Esophagus (tissue), 2 donors: ENCODE data around the gene MRPS31. TPM values are rescaled to one million over a fixed set of nuclear protein-coding genes. Genes with fewer than 3 reads are reported as not detected.

Source experiments
- H3K27ac ChIP-seq, 2 donors: one replicate each; pipeline ENCODE4 v1.5.1; 2013; ENCODE audit warnings: low read depth in 2 of 2, mild to moderate bottlenecking in 2 of 2, inconsistent platforms in 1 of 2, low read length in 1 of 2, moderate library complexity in 1 of 2
- H3K27me3 ChIP-seq, 2 donors: one replicate each; pipeline ENCODE4 v1.6.1; 2013; ENCODE audit warnings: low read length in 2 of 2, control low read depth in 1 of 2, mild to moderate bottlenecking in 1 of 2; ENCODE audit not compliant: insufficient read depth in 2 of 2, control insufficient read depth in 1 of 2
- H3K36me3 ChIP-seq, 2 donors: one replicate each; pipeline ENCODE4 v1.6.1; 2013; ENCODE audit warnings: low read length in 1 of 2; ENCODE audit not compliant: control insufficient read depth in 2 of 2, insufficient read depth in 2 of 2
- H3K4me1 ChIP-seq, 2 donors: one replicate each; pipeline ENCODE4 v1.6.1; 2013; ENCODE audit warnings: low read length in 1 of 2; ENCODE audit not compliant: control insufficient read depth in 2 of 2, insufficient read depth in 2 of 2
- H3K4me3 ChIP-seq, 2 donors: one replicate each; pipeline ENCODE4 v1.5.1; 2013; ENCODE audit warnings: low read length in 2 of 2, mild to moderate bottlenecking in 2 of 2, low read depth in 1 of 2, moderate library complexity in 1 of 2
- H3K9me3 ChIP-seq, 2 donors: one replicate each; pipeline ENCODE4 v1.6.1; 2013; ENCODE audit warnings: mild to moderate bottlenecking in 2 of 2, low read depth in 1 of 2, low read length in 1 of 2, moderate library complexity in 1 of 2; ENCODE audit not compliant: control insufficient read depth in 2 of 2, insufficient read depth in 1 of 2
- WGBS, 2 donors: extraction: QIAGEN DNeasy Blood & Tissue Kit; methylation state at CpG; one replicate each; pipeline ENCODE4 v1.1.7; 2013; 5-methylcytosine and 5-hydroxymethylcytosine counted together
- polyA plus RNA-seq, 2 donors: library from polyadenylated mRNA; stranded (reverse); fragments of 200-250 nt; gene quantifications; one replicate each; pipeline ENCODE4 v1.2.3, GENCODE V29; 2013
- donor health status: healthy with polysubstance abuse.
- donor health status: Bipolar disorder and iron deficiency.

Gene MRPS31
- polyA plus RNA-seq, 2 donors = 18.6 to 33.4 TPM

GRCh38 chr13:40803316-40803715 lies 32.3 kb upstream of the MRPS31 start:
- Histone ChIP-seq H3K27me3 (no peaks in the 10 kb centered on the region), H3K36me3 (peaks cover 11 to 17% of the 10 kb centered on the region in 2 donors)

DNA sequence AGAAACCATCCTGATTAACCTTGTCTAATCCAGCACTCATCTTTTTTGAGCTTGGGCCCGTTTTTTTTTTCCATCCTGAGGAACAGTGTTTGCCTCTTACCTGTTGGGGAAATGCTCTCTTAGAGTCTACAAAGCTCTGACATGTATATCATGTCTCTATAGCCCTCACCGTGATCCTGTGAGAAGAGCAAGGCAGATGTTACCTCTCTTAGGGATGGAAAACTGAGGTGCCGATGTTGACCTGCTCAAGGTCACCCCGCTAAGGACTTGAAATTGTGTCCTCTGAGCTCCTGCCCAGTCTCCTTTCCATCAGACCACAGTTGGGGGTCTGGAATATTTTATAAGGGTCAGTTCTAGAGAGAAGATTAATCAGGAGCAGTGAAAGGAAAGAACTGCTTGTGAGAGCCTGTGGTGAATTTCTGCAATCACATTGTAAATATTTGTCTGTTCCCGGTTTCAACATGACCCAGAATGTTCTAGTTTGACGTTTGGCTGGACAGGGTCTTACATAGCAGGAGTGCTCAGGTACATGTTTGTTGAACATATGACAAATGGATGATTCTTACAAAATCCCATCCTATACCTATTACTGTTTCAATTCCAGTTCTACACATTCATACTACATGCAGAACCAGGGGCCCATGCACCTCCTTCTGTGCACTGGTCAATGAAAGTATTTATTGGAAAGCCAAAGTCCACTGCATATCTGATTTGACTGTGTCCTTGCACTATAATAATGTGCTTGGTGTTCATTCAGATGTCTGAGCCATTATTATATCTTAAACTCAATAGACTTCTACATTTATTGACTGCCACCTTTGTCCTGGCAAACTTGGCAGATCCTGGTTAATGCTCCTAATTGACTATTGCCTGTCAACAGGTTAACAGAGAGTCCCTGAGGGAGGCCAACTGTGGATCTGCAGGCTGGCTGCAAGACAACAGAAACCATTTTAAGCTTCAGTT lies 30.5 kb upstream of the MRPS31 start:
- Histone ChIP-seq H3K9me3 (no peaks in the 10 kb centered on the region), H3K4me3 (no peak overlapping the region), H3K4me1 (no peaks in the 10 kb centered on the region), H3K27me3 (no peaks in the 10 kb centered on the region), H3K27ac (no peak overlapping the region), H3K36me3 (peaks cover 11 to 17% of the 10 kb centered on the region in 2 donors)
- 65 to 82% methylated on average over 6 of the region's 6 CpGs for whole genome bisulfite sequencing, 2 donors

More at GRCh38 chr13:40803316-40803715, 32.3 kb upstream of the MRPS31 start:
- H3K4me1 ChIP-seq = no peaks in the 10 kb centered on the region
- H3K27ac ChIP-seq = no peak overlapping the region
- H3K9me3 ChIP-seq = no peaks in the 10 kb centered on the region
- WGBS, 2 donors = 97 to 98% methylated on average over 5 of the region's 5 CpGs
- no peak overlapping the region for H3K4me3 ChIP-seq

DNA sequence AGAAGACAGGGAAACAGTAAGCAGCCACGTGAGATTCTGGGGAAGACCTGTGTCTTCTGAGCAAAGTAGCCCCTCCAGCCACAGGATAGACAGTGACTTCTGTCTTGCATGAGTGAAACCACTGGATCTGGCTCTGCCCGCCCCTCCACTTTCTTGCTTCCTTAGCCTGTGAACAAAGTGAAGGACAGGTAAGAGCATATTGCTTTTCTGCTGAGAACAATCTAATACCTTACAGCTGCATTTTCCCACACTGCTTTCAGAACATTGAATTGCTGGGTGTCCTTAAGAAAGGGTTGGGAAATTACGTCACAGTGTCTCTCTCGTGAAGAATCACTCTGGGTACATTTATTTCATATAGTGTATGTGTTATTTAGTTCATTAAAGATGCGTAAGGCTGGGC lies 29.6 kb upstream of the MRPS31 start:
- WGBS, 2 donors = 77 to 82% methylated on average over 5 of the region's 5 CpGs
- no peak overlapping the region for H3K27ac ChIP-seq

GRCh38 chr13:40799508-40799907 lies 28.5 kb upstream of the MRPS31 start:
- Histone ChIP-seq H3K4me1 (no peaks in the 10 kb centered on the region), H3K36me3 (peaks cover 15 to 21% of the 10 kb centered on the region in 2 donors), H3K4me3 (no peak overlapping the region), H3K9me3 (no peaks in the 10 kb centered on the region), H3K27ac (no peak overlapping the region), H3K27me3 (no peaks in the 10 kb centered on the region)
- 94 to 96% methylated on average over 4 of the region's 4 CpGs for WGBS, 2 donors

More for the DNA sequence above, 29.6 kb upstream of the MRPS31 start:
- H3K9me3 ChIP-seq = no peaks in the 10 kb centered on the region
- H3K4me1 ChIP-seq = no peaks in the 10 kb centered on the region
- H3K36me3 ChIP-seq = peaks cover 15 to 17% of the 10 kb centered on the region in 2 donors
- H3K27me3 ChIP-seq = no peaks in the 10 kb centered on the region
- H3K4me3 ChIP-seq = no peak overlapping the region

GRCh38 chr13:40798380-40798779 lies 27.4 kb upstream of the MRPS31 start:
- Histone ChIP-seq H3K4me3 (no peak overlapping the region), H3K27ac (no peak overlapping the region), H3K27me3 (no peaks in the 10 kb centered on the region), H3K36me3 (peaks cover 15 to 19% of the 10 kb centered on the region in 2 donors), H3K4me1 (no peaks in the 10 kb centered on the region), H3K9me3 (no peaks in the 10 kb centered on the region)
- WGBS, 2 donors = 78 to 87% methylated on average over 9 of the region's 9 CpGs

GRCh38 chr13:40796649-40797048 lies 25.7 kb upstream of the MRPS31 start:
- no peak overlapping the region for H3K4me3 ChIP-seq
- 91 to 93% methylated on average over 6 of the region's 6 CpGs for WGBS, 2 donors
- H3K36me3 ChIP-seq = peaks cover 13 to 14% of the 10 kb centered on the region in 2 donors
- no peaks in the 10 kb centered on the region for H3K4me1 ChIP-seq
- H3K27ac ChIP-seq = no peak overlapping the region
- H3K27me3 ChIP-seq = no peaks in the 10 kb centered on the region
- H3K9me3 ChIP-seq = no peaks in the 10 kb centered on the region

DNA sequence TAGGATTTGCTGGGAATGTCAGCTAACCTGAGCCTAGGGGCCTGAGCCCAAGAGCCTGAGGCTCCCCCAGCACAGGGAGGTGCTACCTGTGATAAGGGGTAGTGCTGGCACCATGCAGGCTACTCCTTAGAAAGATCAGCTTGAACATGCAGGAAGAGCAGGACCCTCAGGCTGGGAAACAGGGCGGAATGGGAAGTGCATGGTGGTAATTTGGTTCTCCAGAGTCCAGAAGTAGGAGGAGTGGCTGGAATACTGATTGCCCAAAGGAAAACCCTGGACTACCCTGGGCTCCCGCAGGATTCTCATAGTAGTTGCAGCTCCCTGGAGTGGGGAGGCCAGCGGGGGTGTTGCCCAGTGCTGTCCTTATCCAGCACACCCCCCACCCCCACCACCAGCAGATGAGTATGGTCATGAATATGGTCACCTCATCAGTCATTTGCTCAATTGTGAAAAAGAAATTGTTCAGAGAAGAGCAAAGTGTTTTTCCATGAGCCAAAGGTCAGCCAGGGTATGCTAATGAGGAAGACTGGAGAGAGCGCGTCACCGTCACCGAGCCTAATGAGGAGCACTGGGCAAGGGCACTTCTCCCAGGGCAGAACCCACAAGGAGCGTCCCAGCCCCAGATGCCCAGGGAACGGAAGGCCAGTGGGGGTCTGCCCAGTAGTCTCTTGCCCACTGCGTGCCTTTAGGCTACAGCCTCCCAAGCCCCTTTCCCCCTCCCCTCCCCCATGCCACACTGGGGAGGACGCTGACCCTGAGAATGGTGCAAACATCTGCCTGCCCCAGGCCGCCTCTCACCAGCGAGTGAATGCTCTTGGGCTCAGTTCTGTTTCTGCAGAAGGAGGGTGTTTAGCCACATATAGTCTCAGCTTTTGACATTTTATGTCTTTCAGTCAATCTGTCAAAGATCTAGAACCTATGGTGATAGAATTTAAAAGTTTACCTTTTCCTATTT lies 23.7 kb upstream of the MRPS31 start:
- Histone ChIP-seq H3K4me1 (no peaks in the 10 kb centered on the region), H3K36me3 (peaks cover 7 to 12% of the 10 kb centered on the region in 2 donors), H3K27ac (no peak overlapping the region), H3K4me3 (no peak overlapping the region), H3K27me3 (no peaks in the 10 kb centered on the region), H3K9me3 (no peaks in the 10 kb centered on the region)
- 89 to 93% methylated on average over 13 of the region's 13 CpGs for WGBS, 2 donors

- Histone ChIP-seq H3K36me3 (peaks cover 4 to 6% of the 10 kb centered on the region in 2 donors), H3K27ac (no peak overlapping the region), H3K9me3 (no peaks in the 10 kb centered on the region), H3K4me3 (no peak overlapping the region), H3K4me1 (no peaks in the 10 kb centered on the region), H3K27me3 (no peaks in the 10 kb centered on the region)
- 86 to 95% methylated on average over 3 of the region's 3 CpGs for WGBS, 2 donors
Observed at GRCh38 chr13:40793339-40793738, 22.3 kb upstream of the MRPS31 start.

GRCh38 chr13:40792284-40793051 lies 21.5 kb upstream of the MRPS31 start:
- Histone ChIP-seq H3K9me3 (no peaks in the 10 kb centered on the region), H3K27me3 (no peaks in the 10 kb centered on the region), H3K27ac (no peak overlapping the region), H3K4me3 (no peak overlapping the region), H3K36me3 (peaks cover 4 to 6% of the 10 kb centered on the region in 2 donors), H3K4me1 (no peaks in the 10 kb centered on the region)
- WGBS, 2 donors = 86 to 87% methylated on average over 10 of the region's 10 CpGs
